B cell (primary cell): Measurements from ENCODE around the gene RSRC2.

Experiments used
- CTCF ChIP-seq: fragments of 200-600 bp; IDR thresholded peaks from one replicate; pipeline ENCODE4 v1.8.0; 2022; ENCODE audit warnings: antibody characterized with exemption, mild to moderate bottlenecking
- EZH2 ChIP-seq: IDR thresholded peaks from 2 replicates; pipeline ENCODE4 v1.6.1; 2012; ENCODE audit warnings: borderline replicate concordance, low read depth, mild to moderate bottlenecking, moderate library complexity, low read length; ENCODE audit not compliant: insufficient read depth, poor library complexity, severe bottlenecking

DNA sequence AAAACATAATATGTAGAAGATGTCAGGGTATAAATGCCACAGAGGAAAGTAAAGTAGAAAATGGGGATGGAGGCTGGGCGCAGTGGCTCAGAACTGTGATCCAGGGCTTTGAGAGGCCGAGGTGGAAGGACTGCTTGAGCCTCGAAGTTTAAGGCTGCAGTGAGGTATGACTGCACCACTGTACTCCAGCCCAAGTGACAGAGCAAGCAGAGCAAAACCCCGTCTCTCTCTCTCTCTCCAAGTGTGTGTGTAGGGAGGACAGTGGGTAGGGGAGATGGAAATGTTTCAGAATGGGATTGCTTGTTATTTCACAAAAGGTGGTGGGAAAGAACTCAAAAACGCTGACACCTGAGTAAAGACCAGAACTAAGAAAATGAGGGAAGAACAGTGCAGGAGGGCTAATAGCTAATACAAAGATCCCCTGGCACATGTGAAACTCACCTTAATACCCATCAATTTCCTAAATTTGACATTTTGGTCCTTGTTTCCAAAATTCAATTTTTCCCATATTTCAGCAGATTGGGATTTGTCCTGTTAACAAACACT is 20.3 kb downstream of the RSRC2 start:
- TF ChIP-seq CTCF = no peak
- TF ChIP-seq EZH2 = no peak
